GM18507 (cell line): ENCODE measurements around the gene CSF3.

ENCODE experiments used
- DNase-seq: peaks from one replicate; pipeline ENCODE4 v3.0.0; 2011; ENCODE audit warnings: low read depth; ENCODE audit not compliant: insufficient read length; ENCODE audit errors: extremely low spot score
- FAIRE-seq: peaks from 2 replicates; lab custom pipeline; 2011; peaks lifted over from hg19 to GRCh38; lab: Jason Lieb, UNC

Gene CSF3

GRCh38 chr17:40021451-40021971, 6.3 kb downstream of the CSF3 start:
- no peak for DNase-seq
- FAIRE-seq: no peak

- DNase-seq (no peak), FAIRE-seq (no peak)
Observed at GRCh38 chr17:40022497-40022896, 7.3 kb downstream of the CSF3 start.

- FAIRE-seq: no peak
- no peak for DNase-seq
Observed at GRCh38 chr17:40022961-40023541, 7.8 kb downstream of the CSF3 start.

GRCh38 chr17:40023590-40024292, 8.5 kb downstream of the CSF3 start:
- DNase-seq (no peak), FAIRE-seq (no peak)

- FAIRE-seq: no peak
- DNase-seq: no peak
Observed at GRCh38 chr17:40024901-40025300, 9.7 kb downstream of the CSF3 start.

GRCh38 chr17:40025559-40025958, 10.3 kb downstream of the CSF3 start:
- FAIRE-seq (no peak), DNase-seq (no peak)

GRCh38 chr17:40025991-40026815, 11.0 kb downstream of the CSF3 start:
- no peak for DNase-seq
- no peak for FAIRE-seq

GRCh38 chr17:40026816-40027613, 11.8 kb downstream of the CSF3 start:
- DNase-seq (peak; percentile 74), FAIRE-seq (peak; percentile 78)

GRCh38 chr17:40027614-40028012, 12.4 kb downstream of the CSF3 start:
- FAIRE-seq: no peak
- DNase-seq: no peak

GRCh38 chr17:40028595-40028994, 13.4 kb downstream of the CSF3 start:
- FAIRE-seq (no peak), DNase-seq (no peak)

- FAIRE-seq (no peak), DNase-seq (no peak)
Observed at GRCh38 chr17:40031706-40032105, 16.5 kb downstream of the CSF3 start.

GRCh38 chr17:40032322-40033320, 17.4 kb downstream of the CSF3 start:
- no peak for DNase-seq

GRCh38 chr17:40033339-40033738, 18.1 kb downstream of the CSF3 start:
- no peak for DNase-seq
- no peak for FAIRE-seq

More at GRCh38 chr17:40032322-40033320, 17.4 kb downstream of the CSF3 start:
- FAIRE-seq: no peak

GRCh38 chr17:40034426-40035161, 19.4 kb downstream of the CSF3 start:
- no peak for FAIRE-seq
- no peak for DNase-seq

- FAIRE-seq (no peak), DNase-seq (no peak)
Observed at GRCh38 chr17:40035162-40035559, 19.9 kb downstream of the CSF3 start.

GRCh38 chr17:40038882-40039513, 23.8 kb downstream of the CSF3 start:
- DNase-seq (no peak), FAIRE-seq (no peak)

- no peak for DNase-seq
- FAIRE-seq: no peak
Observed at GRCh38 chr17:40041196-40041595, 26.0 kb downstream of the CSF3 start.
